Measurements from ENCODE around the gene HDAC8.
A peak's percentile ranks its signal among the peaks of the same experiment; 100 is the strongest.
"Not testable (repeated sequence)": the region's sequence is repeated elsewhere in the genome, so short reads cannot be mapped to it uniquely, and the experiment has no call there.

The HDAC8 gene

DNA sequence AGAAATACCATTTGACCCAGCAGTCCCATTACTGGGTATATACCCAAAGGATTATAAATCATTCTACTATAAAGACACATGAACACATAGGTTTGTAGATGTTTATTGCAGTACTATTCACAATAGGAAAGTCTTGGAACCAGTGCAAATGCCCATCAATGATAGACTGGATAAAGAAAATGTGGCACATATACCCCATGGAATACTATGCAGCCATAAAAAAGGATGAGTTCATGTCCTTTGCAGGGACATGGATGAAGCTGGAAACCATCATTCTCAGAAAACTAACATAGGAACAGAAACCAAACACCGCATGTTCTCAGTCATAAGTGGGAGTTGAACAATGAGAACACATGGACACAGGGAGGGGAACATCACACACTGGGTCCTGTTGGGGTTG is 123.6 kb downstream of the HDAC8 start:
- not testable (repeated sequence) for DNase-seq

DNA sequence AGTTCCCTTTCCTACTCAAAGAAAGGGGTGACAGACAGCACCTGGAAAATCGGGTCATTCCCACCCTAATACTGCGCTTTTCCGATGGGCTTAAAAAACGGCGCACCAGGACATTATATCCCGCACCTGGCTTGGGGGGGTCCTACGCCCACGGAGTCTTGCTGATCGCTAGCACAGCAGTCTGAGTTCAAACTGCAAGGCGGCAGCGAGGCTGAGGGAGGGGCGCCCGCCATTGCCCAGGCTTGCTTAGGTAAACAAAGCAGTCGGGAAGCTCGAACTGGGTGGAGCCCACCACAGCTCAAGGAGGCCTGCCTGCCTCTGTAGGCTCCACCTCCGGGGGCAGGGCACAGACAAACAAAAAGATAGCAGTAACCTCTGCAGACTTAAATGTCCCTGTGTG is 131.9 kb downstream of the HDAC8 start:
- DNase-seq: not testable (repeated sequence)

DNA sequence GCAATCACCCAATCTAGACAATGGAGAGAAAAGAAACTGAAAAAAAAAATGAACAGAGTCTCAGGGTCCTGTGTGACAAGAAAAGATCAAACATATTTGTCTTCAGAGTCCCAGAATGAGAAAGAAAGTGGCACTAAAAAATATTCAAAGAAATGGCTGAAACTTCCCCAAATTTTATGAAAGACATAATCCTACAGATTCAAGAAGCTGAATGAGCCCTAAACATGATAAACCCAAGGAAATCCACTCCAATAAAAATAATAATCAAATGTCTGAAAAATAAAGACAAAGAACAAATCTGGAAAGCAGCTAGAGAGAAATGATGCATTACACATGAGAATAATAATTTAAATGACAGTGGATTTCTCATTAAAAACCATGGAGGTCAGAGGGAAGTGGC is 136.6 kb downstream of the HDAC8 start:
- DNase-seq: no peak

DNA sequence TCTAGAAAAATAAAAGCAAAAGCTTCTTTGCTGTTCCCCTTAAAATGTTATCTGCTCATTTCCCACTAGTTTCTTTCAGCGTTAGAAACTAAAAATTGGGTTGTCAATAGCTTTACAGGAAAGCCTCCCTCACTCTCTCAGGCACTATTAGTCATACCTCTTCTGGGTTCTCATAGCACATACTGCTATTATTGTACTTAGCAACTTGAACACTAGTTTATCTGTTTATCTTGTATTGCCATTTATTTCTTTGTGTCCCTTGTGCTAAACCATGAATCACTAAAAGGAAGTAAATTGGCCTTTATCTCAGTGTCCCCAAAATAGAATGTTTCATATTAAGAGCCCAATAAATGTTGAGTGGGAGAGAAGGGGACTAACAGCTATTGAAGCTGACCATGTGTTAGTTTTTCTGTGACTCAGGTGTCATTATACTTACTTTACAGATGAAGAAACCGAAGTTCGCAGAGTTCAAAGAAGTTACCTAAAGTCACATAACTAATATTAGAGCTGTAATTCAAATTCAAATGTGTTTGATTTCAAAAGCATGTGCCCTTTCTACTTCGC is 142.2 kb downstream of the HDAC8 start:
- DNase-seq: no peak

DNA sequence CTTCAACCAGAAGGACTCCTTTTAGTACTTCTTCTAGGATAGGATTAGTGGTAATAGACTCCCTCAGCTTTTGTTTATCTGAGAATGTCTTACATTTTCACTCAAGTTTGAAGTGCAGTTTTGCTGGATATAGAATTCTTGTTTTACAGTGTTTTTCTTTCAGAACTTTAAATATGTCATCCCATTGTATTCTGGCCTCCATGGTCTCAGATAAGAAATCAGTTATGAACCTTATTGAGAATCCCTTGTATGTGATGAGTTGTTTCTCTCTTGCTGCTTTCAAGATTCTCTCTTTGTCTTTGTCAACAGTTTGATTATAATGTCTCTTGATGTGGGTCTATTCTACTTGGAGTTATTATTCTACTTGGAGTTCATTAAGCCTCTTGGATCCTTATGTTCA is 150.8 kb downstream of the HDAC8 start:
- no peak for DNase-seq

DNA sequence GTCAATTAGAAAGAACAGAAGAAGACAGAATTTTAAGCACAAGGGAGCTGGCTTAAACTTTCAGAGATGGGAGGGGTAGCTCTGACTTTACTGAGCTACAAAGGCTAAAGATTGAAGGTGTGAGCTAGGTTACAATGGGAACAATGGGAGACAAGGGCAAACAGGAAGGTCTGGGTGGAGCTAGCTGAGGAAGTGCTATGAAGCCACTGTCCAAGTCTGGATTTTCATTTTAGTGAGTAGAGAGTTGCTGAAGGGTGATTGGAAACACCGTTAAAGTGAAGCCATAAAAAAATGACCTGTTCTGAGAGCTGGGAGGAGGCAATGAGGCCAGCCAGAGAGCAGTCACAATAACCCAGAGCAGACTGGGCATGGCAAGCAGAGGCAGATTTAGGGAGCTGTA is 162.7 kb downstream of the HDAC8 start:
- no peak for DNase-seq

DNA sequence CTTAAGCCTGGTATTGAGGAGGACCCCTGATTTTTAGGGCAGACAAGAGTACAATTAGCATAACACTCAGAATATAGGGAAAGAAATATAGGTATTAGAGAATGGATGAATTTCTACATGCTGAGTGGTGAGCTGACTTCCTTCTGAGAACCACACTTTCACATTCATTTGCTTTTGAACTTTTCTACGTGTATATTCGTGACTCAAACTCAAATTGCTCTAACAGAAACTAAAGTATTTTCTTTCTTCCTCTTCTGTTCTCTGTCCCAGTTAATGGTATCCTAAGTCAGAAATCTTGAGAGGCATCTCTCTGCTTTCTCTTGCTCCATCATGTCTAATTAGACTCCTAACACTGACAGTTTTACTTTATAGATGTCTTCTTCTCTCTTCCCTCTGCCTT is 163.8 kb downstream of the HDAC8 start:
- DNase-seq: peak; percentile 70

DNA sequence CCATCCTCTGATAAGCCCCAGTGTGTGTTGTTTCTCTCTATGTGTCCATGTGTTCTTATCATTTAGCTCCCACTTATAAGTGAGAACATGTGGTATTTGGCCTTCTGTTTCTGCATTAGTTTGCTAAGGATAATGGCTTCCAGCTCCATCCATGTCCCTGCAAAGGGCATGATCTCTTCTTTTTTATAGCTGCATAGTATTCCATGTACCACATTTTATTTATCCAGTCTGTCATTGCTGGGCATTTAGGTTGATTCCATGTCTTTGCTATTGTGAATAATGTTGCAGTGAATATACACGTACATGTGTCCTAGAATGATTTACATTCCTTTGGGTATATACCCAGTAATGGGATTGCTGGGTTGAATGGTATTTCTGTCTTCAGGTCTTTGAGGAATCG is 167.5 kb downstream of the HDAC8 start:
- not testable (repeated sequence) for DNase-seq

DNA sequence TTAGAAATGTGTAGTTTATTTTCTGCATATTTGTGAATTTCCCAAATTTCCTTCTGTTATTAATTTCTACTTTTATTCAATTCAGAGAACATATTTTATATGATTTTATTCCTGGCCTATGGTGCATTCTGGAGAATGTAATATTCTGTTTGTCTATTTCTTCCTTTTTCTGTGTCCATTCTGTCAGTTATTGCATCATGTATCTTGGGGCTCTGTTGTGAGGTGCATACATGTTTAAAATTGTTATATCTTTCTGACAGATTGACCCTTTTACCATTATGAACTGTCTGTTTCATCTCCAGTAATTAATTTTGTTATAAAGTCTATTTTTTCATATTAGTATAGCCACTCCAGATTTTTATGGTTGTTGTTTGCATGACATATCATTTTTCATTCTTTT is 170.0 kb downstream of the HDAC8 start:
- no peak for DNase-seq

DNA sequence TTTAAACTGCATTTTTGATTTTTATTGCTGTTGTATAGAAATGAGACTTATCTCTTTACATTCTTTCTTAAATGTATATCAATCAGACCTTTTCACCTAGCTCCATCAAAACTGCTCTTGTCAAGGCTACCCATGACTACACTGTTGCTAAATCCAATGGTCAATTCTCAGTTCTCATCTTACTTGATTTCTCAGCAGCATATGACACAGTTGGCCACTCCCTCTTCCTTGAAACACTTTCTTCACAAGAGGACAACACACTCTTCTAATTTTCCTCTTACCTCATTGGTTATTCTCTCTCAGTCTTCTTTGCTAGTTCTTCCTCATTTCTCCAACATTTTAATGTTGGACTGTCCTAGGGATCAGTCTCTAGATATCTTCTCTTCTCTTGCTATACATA is 172.8 kb downstream of the HDAC8 start:
- no peak for DNase-seq

DNA sequence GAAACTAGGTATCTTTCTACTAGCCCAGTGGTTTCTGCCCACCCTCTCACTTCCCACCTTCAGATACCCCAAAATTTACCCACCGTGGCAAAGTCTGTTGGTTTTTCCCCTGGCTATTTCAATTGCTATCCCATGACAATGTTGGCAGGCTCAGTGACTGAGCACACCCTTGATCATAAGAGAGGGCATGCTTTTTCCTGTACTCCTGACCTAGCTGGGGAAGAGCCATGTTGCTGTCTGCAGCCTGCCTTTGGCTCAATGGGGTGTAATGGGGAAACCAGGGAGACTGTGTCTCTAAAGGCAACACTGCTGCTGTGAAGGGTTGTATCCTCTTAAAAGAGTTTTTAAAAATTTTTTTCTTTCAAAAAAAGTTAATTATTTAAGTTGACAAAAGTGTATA is 176.5 kb downstream of the HDAC8 start:
- DNase-seq: no peak

DNA sequence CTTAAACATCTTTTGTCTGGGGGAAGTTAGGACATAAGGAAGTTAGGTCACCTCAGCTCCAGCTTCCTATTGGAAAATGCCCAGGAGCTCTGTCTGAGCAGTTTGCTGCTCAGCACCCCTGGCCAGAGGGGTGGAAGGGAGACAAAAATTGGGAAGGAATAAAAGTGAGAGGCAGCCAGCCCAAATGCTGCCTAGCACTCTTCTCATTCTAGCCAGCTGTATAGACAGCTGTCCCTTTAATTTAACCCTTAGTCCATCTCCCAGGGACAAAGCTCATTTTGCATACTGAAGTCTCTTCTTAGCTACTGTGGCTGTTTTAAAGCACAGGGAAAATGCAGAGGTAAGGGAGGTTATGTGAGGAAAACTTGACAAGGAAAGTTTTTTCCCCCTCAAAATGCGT is 177.4 kb downstream of the HDAC8 start:
- no peak for DNase-seq

DNA sequence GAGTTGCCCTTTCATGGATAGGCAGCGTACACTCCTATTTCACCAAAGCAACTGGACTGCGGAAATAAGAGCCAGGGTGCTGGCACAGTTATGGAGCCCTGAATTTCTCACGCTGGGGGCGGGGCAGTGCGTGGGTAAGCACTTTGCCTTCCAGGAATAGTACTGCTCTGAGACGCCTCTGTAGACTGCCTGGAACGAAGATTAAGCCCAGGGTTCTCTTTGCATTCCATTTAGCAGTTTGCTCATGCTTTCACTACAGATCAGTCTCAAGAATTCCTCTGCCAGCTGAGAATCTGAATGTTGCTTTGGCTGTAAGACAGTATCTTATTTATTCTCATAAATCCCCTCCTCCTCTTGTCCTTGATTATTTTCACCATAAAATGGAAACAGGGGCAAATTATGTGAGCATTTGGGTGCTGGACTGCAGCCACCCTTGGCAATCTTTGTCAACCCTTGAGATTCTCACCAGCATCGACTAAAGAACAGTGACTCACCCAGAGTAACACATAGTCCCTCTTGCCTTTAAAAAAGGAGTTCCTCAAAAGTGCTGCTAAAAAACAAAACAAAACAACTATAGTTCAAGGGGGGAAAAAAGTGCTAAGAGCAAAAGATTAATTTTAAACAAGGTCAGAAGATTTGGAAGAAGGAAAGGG is 178.0 kb downstream of the HDAC8 start:
- DNase-seq: peak; percentile 32

DNA sequence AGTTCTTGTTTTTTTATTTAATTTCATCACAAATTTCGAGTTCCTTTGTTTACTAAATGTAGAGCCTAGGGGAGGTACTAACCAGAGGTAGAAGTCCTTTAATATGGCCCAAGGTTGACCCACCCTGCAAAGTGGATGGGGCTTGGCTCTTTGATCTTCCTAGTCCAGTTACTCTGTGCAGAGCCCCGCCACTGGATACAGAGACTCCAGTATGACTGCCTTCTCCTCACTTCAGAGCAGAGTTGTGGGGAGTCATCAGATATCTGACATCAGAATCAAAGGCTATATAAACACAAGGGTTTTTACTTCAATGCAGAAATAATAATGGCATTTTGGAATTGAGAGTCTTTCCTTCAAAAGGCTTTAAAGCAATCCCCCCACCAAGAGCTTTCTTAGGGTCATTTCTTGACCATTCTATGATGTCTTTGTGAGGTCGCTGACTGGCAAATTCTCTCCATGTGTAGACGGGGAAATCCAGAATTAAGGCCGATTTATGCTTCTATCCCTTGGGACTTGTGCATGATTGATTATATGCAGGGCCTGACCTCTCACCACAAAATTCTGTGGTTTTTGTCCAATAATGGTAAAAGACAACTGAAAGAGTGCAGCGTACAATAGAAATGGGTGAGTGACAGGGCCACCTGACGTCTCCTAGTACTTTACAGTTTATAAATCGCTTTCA is 178.7 kb downstream of the HDAC8 start:
- DNase-seq: no peak

DNA sequence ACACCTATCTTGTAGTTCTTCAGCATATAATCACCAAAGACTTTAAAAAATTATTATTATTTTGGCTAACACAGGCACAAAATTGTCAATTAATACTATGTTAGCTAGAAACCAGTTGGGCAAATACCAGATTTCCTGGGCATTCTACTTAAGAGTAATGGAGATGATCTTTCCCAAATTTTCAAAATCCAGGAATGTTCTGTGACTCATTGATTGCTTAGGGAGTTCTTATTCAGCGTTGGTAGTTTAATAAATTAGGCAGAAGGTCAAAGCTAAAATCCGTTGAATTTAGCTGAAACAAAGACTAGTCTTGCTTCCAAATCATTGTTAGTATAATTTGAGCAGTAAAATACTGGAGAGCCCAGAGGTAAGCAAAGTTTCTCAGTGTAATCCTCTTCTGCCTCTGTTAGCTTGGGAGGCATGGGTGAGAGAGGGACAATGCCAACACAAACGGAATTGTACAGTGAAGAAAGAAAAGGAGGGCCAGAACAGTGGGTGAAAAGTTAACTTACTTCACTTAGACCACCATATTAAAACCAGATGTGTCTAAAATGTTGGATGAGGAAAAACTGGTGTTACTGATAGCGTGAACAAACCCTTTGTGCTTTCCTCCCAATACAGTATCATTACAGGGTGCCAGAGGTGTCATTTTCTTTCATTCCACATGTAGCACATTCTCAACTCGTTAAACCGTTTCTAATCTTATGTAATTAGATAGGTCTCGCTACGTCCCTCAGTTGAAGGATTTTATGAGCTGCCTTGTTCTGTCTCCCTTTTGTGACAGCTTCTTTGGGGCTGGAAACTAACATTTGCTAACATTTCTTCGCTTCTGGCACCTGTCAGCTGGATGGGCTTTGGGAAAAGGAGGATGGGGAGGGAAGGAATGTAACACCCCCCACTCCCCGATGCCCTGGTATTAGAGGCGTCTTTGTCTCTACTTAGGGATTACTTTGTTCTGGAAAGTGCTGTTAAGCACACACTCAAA is 179.5 kb downstream of the HDAC8 start:
- no peak for DNase-seq

DNA sequence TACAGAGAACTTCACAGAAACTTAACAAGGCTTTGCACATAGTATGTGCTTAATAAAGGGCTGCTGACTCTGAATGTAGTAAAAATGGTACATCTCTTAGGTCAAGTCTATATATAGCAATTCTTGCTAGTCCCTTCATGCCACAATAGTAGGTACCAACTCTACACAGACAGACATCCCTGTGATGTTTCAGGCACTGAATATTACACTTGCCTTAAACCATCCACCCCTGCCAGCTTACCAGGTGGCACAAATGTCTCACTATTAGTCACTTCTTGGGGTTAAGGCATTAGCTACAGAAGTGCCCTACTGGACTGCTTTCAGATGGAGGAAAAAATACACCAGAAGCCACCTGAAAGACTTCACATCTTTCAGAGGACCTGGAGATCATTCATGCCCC is 180.6 kb downstream of the HDAC8 start:
- no peak for DNase-seq

DNA sequence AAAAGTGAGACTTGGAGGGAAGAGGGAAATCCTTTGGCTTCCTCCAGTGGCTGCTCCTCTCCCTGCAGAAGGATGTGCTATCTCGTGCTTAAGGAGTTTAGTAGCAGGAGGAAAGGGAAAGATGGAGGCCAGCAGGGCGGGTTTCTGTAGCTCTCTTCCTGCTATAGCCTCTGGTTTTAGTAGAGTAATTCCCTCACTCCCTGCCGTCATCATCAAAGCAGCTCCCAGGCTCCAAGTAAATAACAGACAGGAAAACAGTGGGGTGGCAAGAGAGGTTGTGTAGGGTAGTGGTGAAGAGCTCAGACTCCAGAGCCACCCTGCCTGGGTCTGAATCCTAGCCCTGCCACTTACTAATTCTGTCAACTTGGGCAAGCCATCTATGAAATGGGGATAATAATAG is 185.4 kb downstream of the HDAC8 start:
- DNase-seq: no peak

DNA sequence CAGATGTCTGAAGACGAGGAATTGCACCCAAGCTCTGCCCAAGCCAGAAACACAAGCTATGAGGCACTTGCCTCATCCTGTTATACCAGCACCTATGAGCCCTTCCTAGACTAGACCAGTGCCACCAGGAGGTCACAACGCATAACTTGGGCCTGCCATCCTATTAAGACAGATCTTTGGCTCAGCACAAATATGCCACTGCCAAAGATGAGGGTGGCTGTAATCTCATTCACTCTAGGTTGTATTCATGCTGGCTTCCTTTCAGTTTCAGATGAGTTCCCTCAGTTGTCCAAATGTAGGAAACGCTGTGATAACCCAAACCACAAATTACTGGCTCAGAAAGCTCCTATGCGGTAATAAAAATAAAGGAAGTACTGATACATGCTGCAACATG is 190.4 kb downstream of the HDAC8 start:
- peak; percentile 76 for DNase-seq

DNA sequence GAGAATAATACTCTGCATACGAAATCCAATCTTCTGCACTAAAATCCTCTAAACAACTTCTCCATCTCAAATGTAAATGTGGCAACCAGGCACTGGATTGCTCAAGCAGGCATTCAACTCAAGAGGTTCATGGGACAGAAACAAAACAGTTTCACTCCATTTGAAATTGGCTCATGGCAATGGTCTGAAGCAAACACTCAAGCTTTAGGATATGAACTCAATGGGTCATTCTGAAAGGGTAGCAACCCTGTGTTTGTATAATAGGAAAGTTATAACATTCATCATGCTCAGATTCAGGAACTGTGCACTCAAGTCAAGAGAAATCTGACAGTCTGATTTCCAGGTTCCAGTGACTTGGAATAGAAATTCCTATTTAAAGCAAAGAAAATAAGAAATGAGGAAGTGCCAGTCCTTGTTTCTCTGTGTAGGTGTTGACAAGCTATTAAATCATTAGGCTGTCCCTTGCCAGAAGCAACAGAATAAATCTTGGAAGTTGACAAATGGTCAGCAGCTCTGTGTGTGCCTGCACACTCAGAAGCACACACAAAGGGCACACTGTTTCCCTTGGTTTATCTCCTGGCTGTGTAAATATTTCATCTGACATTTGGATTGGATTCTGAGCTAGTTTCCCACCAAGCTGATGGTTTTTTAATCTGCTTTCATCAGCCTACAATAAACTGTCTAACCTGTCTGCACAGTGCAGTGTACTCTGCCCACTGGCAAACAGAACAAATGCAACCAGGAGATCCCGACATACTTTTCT is 191.0 kb downstream of the HDAC8 start:
- DNase-seq: peak; percentile 42

DNA sequence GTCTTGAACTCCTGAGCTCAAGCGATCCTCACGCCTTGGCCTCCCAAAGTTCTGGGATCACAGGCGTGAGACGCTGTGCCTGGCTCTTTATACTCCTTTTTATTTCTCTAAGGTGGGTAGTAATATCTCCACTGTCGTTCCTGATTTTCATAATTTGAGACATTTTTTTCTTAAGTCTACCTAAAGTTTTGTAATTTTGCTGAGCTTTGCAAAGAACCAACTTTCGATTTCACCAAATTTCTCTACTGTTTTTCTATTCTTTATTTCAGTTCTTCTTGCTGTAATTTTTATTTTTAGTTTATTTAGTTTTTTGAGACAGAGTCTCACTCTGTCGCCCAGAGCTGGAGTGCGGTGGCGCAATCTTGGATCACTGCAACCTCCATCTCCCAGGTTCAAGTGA is 196.5 kb downstream of the HDAC8 start:
- DNase-seq: no peak

DNA sequence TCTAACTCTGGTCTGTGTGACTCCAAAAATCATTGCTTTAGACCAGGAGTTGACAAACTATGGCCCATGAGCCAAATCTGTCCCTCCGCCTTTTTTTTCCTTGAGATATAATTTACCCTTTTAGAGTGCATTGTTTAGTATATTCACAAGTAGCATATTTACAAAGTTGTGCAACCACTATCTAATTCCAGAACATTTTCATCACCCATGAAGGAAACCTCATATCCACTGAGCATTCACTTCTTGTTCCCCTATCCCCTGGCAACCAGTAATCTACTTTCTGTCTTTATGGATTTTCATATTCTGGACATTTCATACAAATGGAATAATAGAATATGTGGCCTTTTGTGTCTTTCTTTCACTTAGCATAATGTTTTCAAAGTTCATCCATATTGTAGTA is 199.5 kb downstream of the HDAC8 start:
- no peak for DNase-seq

DNA sequence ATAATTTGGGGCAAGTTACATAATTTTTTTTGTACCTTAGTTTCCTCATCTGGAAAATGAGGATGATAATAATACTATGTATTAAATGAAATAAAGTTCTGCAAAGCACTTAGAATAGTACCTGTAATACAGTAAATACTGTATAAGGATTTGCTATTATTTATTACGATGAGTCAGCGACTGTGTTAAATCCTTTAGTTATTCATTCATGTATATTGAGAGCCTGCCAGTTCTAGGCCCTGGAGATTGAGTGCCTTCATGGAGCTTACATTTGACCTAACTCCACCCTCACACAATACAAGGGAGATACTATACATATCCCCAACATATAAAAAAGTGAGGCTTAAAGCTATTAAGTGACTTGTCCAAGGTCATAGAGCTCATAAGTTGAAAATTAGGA is 199.9 kb downstream of the HDAC8 start:
- no peak for DNase-seq

DNA sequence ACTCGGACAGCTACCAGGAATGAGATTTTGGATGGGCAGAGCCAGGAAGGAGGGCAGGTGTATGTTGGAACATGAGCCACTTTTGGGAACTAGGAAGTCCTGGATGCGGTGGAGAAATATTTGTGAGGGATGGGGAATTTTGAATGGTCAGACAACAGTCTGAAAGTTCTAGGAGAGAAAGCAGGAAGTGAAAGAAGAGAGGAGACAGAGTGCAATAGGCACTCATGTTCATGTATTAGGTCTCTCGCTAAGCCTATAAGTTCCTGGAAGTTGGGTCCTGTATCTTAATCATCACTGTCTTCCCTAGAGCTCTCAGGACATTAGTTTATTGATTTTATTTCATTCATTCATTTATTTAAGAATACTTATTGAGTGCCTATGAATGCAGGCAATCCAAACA is 201.2 kb downstream of the HDAC8 start:
- DNase-seq: peak; percentile 26
